Stomach (tissue), 4 donors: ENCODE measurements around the gene DRAP1.

Experiments
- EP300 ChIP-seq: sonication (generic); formaldehyde crosslinking; IDR thresholded peaks from one replicate; pipeline ENCODE4 v1.6.1; 2017; ENCODE audit warnings: antibody characterized with exemption
- POLR2A ChIP-seq, 4 donors: fragments of 450-650 bp; IDR thresholded peaks; one replicate each; pipeline ENCODE4 v1.6.1; 2016; ENCODE audit warnings: antibody characterized with exemption in 4 of 4, control low read depth in 2 of 4, mild to moderate bottlenecking in 1 of 4, moderate library complexity in 1 of 4
- POLR2AphosphoS5 ChIP-seq, 3 donors: sonication (generic); formaldehyde crosslinking; IDR thresholded peaks; one replicate each; pipeline ENCODE4 v1.6.1; 2016; ENCODE audit warnings: antibody characterized with exemption in 3 of 3

DNA sequence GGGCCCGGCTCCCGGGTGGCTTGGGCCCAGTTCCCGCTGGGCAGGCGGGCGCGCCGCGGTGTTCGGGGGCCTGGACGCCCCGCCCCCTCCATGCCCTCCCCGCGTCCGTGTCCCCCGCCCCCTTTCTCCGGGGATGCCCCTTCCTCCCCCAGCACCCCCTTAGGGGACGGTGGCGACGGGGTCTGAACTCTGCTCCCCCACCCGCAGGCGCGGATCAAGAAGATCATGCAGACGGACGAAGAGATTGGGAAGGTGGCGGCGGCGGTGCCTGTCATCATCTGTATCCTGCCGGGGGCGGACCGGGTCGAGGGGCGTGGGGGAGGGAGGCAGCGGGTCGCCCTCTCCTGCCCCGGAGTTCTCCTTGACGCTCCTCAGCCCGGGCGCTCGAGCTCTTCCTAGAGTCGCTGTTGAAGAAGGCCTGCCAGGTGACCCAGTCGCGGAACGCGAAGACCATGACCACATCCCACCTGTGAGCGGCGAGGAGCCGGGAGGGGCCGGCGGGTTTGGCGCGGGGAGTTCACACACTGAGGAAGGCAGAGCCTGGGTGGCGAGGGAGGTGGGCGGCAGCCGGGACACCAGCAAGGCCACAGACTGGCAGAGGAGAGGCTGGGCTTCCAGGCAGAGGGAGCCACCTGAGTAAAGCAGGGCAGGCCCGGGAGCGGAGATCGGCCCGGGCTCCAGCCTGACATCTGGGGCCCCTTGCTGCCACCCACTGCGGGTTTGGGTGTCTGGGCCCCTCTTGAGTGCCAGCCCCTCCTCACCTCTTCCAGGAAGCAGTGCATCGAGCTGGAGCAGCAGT, 546 bp downstream of the DRAP1 start:
- TF ChIP-seq POLR2AphosphoS5 (IDR thresholded peaks at IDR 0.05) (no peak), EP300 (no peak), POLR2A (IDR thresholded peaks at IDR 0.05) (no peak)
